SK-N-MC (cell line): Measurements from ENCODE around the gene BCAP31.
"Not testable (repeated sequence)": the region's sequence is repeated elsewhere in the genome, so short reads cannot be mapped to it uniquely, and the experiment has no call there.

ENCODE experiments used
- EZH2 ChIP-seq: fragments of 200-600 bp; sonication (generic); IDR thresholded peaks from one replicate; pipeline ENCODE4 v1.6.1; 2017; ENCODE audit warnings: antibody characterized with exemption
- POLR2AphosphoS5 ChIP-seq: IDR thresholded peaks from 2 replicates; pipeline ENCODE4 v1.6.1; 2012; ENCODE audit warnings: mild to moderate bottlenecking, low read depth, low read length, borderline replicate concordance

DNA sequence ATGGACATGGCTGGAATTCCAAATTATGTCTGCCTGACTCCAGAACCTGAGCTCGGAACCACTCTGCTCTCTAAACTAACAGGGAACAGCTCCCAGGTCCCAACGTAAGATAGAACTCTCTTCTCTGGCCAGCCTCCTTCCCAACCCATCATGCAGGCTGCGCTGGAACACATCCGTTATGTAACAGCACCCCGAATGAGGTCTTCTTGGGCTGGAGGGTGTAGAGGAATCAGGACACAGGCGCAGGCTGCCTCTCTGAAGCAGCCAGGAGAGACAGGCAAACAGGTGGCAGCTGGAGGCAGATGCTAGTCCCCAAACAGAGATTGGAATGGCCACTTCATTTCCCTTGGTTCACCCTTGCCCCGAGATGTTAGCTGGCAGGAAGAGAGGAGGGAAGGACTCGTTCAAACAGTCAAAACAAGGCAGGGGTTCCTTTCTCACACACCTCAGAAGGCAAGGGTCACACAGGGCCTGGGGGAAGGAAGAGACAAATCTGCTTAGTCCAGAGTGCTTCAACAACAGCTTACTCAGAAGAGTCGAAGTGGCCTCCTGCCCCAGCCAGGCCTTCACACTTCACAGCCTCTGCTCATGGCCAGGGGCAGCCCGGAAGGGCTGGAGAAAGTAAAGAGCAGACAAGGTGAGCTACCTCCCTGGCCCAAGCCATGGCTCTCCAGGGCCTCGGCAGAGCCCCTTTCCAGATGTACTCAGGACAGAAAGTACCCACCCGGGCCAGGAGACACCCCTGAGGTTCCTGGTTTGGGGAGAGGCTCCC, 19.4 kb downstream of the BCAP31 start:
- not testable (repeated sequence) for TF ChIP-seq EZH2, POLR2AphosphoS5
